HG02798 (cell line): ENCODE results near the gene MEGF6.

ENCODE experiments used
- ATAC-seq: cut with Tn5 transposase; IDR thresholded peaks from one replicate; pipeline ENCODE4 v1.9.1; 2021; ENCODE audit warnings: mild to moderate bottlenecking; ENCODE audit not compliant: unreplicated experiment, poor library complexity

MEGF6 gene

GRCh38 chr1:3465091-3465934 is 146.0 kb downstream of the MEGF6 start:
- no peak for ATAC-seq

- no peak for ATAC-seq
These were observed 146.7 kb downstream of the MEGF6 start for GRCh38 chr1:3464649-3465025.

- ATAC-seq: no peak
These were observed 147.2 kb downstream of the MEGF6 start for GRCh38 chr1:3463891-3464648.

- ATAC-seq: no peak
These were observed 147.9 kb downstream of the MEGF6 start for GRCh38 chr1:3463408-3463863.

- no peak for ATAC-seq
These were observed 148.3 kb downstream of the MEGF6 start for GRCh38 chr1:3463013-3463385.

- ATAC-seq: no peak
These were observed 148.8 kb downstream of the MEGF6 start for GRCh38 chr1:3462356-3463012.

- no peak for ATAC-seq
These were observed 149.4 kb downstream of the MEGF6 start for GRCh38 chr1:3461934-3462275.

- ATAC-seq: no peak
These were observed 149.9 kb downstream of the MEGF6 start for GRCh38 chr1:3461238-3461933.

- no peak for ATAC-seq
These were observed 150.6 kb downstream of the MEGF6 start for GRCh38 chr1:3460672-3461131.

GRCh38 chr1:3459940-3460671 is 151.2 kb downstream of the MEGF6 start:
- ATAC-seq: no peak

GRCh38 chr1:3459051-3459908 is 152.0 kb downstream of the MEGF6 start:
- no peak for ATAC-seq

- ATAC-seq: no peak
These were observed 153.1 kb downstream of the MEGF6 start for GRCh38 chr1:3457910-3458883.

GRCh38 chr1:3456964-3457909 is 154.1 kb downstream of the MEGF6 start:
- no peak for ATAC-seq

GRCh38 chr1:3456449-3456963 is 154.8 kb downstream of the MEGF6 start:
- ATAC-seq: no peak

- ATAC-seq: no peak
These were observed 155.4 kb downstream of the MEGF6 start for GRCh38 chr1:3455670-3456448.
